ENCODE results near the gene CLDN34. TPM values are rescaled to one million over a fixed set of nuclear protein-coding genes. Genes with fewer than 3 reads are reported as not detected.

The CLDN34 gene
- total RNA-seq, 6 donors from 2014 or later = 0.27 to 1.5 (median 0.55) TPM; not detected in 1

DNA sequence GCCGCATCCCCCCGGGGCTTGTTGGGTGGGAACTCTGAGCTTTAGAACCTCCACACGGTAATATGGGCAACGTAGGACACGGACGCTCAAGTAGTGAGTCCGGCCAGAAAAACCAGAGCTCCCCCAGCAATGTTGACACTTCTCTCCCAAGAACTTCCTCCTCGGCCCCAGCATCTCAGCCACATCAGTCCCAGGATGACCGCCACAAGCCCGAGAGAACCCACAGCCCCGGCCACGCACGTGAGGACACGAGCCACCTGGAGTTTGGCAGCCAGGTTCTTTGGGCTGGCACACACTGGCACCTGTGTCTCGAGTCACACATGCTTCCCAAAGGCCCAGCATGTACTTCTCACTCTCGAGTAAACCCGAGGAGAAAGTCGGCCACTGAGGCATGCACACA lies 16.3 kb downstream of the CLDN34 start:
- DNase-seq (no peak), ATAC-seq (ENCODE audit: low FRiP score in 2 of 2) (no peak)
- Histone ChIP-seq H3K9me3 (no peaks in the 10 kb centered on the region), H3K27ac (no peak overlapping the region), H3K27me3 (no peaks in the 10 kb centered on the region), H3K4me3 (no peak overlapping the region), H3K36me3 (no peaks in the 10 kb centered on the region), H3K4me1 (no peaks in the 10 kb centered on the region)
- no peak for TF ChIP-seq POLR2A (IDR thresholded peaks at IDR 0.05)
- TF ChIP-seq, protein P1, sequence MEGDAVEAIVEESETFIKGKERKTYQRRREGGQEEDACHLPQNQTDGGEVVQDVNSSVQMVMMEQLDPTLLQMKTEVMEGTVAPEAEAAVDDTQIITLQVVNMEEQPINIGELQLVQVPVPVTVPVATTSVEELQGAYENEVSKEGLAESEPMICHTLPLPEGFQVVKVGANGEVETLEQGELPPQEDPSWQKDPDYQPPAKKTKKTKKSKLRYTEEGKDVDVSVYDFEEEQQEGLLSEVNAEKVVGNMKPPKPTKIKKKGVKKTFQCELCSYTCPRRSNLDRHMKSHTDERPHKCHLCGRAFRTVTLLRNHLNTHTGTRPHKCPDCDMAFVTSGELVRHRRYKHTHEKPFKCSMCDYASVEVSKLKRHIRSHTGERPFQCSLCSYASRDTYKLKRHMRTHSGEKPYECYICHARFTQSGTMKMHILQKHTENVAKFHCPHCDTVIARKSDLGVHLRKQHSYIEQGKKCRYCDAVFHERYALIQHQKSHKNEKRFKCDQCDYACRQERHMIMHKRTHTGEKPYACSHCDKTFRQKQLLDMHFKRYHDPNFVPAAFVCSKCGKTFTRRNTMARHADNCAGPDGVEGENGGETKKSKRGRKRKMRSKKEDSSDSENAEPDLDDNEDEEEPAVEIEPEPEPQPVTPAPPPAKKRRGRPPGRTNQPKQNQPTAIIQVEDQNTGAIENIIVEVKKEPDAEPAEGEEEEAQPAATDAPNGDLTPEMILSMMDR (IDR thresholded peaks at IDR 0.05) = no peak
- TF ChIP-seq POLR2AphosphoS5 (IDR thresholded peaks at IDR 0.05) = no peak
- TF ChIP-seq EP300 (IDR thresholded peaks at IDR 0.05) = no peak
- 53 to 85% methylated on average over 3 to 18 of the region's 18 CpGs for WGBS, 2 donors

DNA sequence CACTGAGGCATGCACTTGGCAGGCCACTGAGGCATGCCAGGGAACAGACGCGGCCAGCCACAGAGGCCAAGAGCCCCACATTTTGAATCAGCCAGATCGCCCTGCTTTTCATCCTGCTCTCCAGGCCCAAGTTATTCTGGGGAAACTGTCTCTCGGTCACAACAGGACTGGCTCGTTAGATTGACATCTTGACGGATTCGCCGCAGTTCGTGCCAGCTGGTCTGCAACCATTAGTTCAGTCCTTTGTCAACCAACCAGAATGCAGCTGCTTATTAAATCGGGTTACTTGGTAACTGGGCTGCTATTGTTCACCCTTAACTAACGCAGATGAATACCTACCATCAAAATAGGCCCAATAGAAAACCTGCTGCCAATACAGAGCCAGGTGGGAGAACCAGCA lies 16.7 kb downstream of the CLDN34 start:
- H3K36me3 ChIP-seq = no peaks in the 10 kb centered on the region
- no peak for ATAC-seq (ENCODE audit: low FRiP score in 2 of 2)
- H3K4me1 ChIP-seq = no peaks in the 10 kb centered on the region
- TF ChIP-seq POLR2AphosphoS5 (IDR thresholded peaks at IDR 0.05) (no peak), EP300 (IDR thresholded peaks at IDR 0.05) (no peak), POLR2A (IDR thresholded peaks at IDR 0.05) (no peak)
- TF ChIP-seq, protein P1 (IDR thresholded peaks at IDR 0.05) = no peak
- WGBS, 2 donors = 84 to 89% methylated on average over 8 to 11 of the region's 11 CpGs
- no peak overlapping the region for H3K27ac ChIP-seq
- no peak for DNase-seq
- no peak overlapping the region for H3K4me3 ChIP-seq
- no peaks in the 10 kb centered on the region for H3K9me3 ChIP-seq
- H3K27me3 ChIP-seq = no peaks in the 10 kb centered on the region

DNA sequence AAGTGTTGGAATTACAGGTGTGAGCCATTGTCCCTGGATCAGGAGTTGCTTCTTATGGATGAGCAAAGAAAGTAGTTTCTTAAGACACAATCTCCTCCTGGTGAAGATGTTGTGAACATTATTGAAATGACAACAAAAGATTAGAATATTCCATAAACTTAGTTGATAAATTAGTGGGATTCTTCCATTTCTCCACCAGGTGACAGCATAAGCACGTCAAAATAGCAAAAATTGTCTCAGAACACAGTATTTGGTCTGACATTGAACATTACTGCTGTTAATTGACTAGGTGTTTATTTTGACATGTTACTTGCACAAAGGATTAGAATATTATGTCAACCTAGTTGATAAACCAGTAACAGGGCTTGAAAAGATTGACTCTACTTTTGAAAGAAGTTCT lies 21.6 kb downstream of the CLDN34 start:
- 37 to 75% methylated on average over 1 of the region's 1 CpG for WGBS, 2 donors
- no peak for ATAC-seq (ENCODE audit: low FRiP score in 2 of 2)

DNA sequence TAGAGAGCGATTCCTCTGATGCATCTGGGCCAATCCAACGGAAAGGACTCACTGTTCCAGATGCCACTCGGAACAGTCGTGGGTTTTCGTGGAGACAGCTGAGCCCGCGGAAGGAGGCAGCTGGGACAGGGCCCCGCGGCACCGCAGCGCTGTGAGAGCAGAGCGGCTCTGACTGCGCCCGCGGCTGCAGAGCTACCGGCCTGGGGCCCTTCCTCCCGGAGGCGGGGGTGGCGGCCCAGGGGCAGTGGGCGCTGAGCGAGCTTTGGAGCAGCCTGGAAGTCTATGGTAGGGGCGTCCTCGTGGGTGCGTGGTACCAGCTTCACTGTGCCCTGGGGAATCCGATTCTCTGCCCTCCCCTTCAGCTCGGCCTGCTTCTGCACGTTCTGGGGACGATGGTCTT lies 24.9 kb downstream of the CLDN34 start:
- Histone ChIP-seq H3K27me3 (no peaks in the 10 kb centered on the region), H3K9me3 (no peaks in the 10 kb centered on the region), H3K4me1 (peaks cover 0 to 5% (median 0%) of the 10 kb centered on the region in 4 donors), H3K36me3 (no peaks in the 10 kb centered on the region), H3K27ac (no peak overlapping the region), H3K4me3 (no peak overlapping the region)
- WGBS, 2 donors = 90% methylated on average over 2 to 28 of the region's 28 CpGs
- no peak for ATAC-seq (ENCODE audit: low FRiP score in 2 of 2)
- TF ChIP-seq POLR2AphosphoS5 (IDR thresholded peaks at IDR 0.05) (no peak), EP300 (IDR thresholded peaks at IDR 0.05) (no peak), POLR2A (IDR thresholded peaks at IDR 0.05) (no peak)
- TF ChIP-seq, protein P1 (IDR thresholded peaks at IDR 0.05) = no peak
- DNase-seq = peak in 1 of 2 donors; percentile 46

More for the DNA sequence above, 21.6 kb downstream of the CLDN34 start:
- Histone ChIP-seq H3K4me1 (no peaks in the 10 kb centered on the region), H3K9me3 (no peaks in the 10 kb centered on the region), H3K4me3 (no peak overlapping the region), H3K36me3 (no peaks in the 10 kb centered on the region), H3K27ac (no peak overlapping the region), H3K27me3 (no peaks in the 10 kb centered on the region)
- DNase-seq = no peak
- TF ChIP-seq, protein P1 (IDR thresholded peaks at IDR 0.05) = peak in 4 of 6 experiments; percentile 23 to 47 (median 26)
- TF ChIP-seq EP300 (IDR thresholded peaks at IDR 0.05) (no peak), POLR2A (IDR thresholded peaks at IDR 0.05) (no peak), POLR2AphosphoS5 (IDR thresholded peaks at IDR 0.05) (no peak)

DNA sequence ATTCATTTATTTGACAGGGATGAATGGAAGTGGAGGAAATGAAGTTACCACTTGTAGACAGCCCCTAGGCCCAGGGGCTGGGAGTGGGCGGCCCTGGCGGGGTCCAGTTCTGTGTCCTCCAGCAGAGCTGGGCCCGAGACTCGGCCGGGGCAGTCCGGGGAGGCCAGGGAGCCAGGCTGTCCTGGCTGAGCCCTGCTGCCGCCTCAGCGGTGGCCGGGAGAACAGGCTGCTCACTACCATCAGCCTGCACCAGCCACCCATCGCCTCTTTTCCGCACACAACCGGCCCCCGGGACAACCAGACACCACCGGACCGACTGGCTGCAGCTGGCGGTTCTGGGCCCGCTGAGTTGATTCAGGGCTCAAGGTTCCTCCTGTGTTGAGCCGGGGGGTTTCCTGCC lies 25.6 kb downstream of the CLDN34 start:
- Histone ChIP-seq H3K4me3 (no peak overlapping the region), H3K4me1 (peaks cover 0 to 5% (median 2%) of the 10 kb centered on the region in 4 donors), H3K36me3 (no peaks in the 10 kb centered on the region), H3K27me3 (no peaks in the 10 kb centered on the region), H3K27ac (no peak overlapping the region), H3K9me3 (no peaks in the 10 kb centered on the region)
- 90 to 93% methylated on average over 2 to 18 of the region's 18 CpGs for WGBS, 2 donors
- no peak for ATAC-seq (ENCODE audit: low FRiP score in 2 of 2)
- no peak for TF ChIP-seq POLR2AphosphoS5 (IDR thresholded peaks at IDR 0.05)
- TF ChIP-seq, protein P1 (IDR thresholded peaks at IDR 0.05) = no peak
- no peak for TF ChIP-seq EP300 (IDR thresholded peaks at IDR 0.05)
- no peak for TF ChIP-seq POLR2A (IDR thresholded peaks at IDR 0.05)
- peak in 1 of 2 donors; percentile 50 for DNase-seq

All from upper lobe of left lung (tissue), 6 donors.